GM23248 (cell line): ENCODE measurements around the gene BCKDK. TPM values are rescaled to one million over a fixed set of nuclear protein-coding genes. Genes with fewer than 3 reads are reported as not detected.
"Not testable (repeated sequence)": the region's sequence is repeated elsewhere in the genome, so short reads cannot be mapped to it uniquely, and the experiment has no call there.

Source experiments
- DNase-seq: peaks from one replicate; pipeline ENCODE4 v3.0.0-alpha.2; 2015
- H2AFZ ChIP-seq: fragments of 200-600 bp; sonication (generic); 2 replicates; pipeline ENCODE4 v1.6.1; 2016; ENCODE audit warnings: antibody characterized with exemption
- H3F3A ChIP-seq: fragments of 200-600 bp; sonication (generic); 2 replicates; pipeline ENCODE4 v1.6.1; 2016; ENCODE audit warnings: mild to moderate bottlenecking, antibody characterized with exemption, mixed run types; ENCODE audit not compliant: insufficient read depth
- H3K27ac ChIP-seq: fragments of 200-600 bp; sonication (generic); 2 replicates; pipeline ENCODE4 v1.5.1; 2016; ENCODE audit warnings: mild to moderate bottlenecking
- H3K27me3 ChIP-seq: fragments of 200-600 bp; sonication (generic); replicated peaks from 2 replicates; pipeline ENCODE4 v1.6.1; 2016; ENCODE audit warnings: mild to moderate bottlenecking; ENCODE audit not compliant: insufficient read depth
- H3K36me3 ChIP-seq: fragments of 200-600 bp; sonication (generic); 2 replicates; pipeline ENCODE4 v1.6.1; 2016; ENCODE audit warnings: low read depth, mild to moderate bottlenecking
- H3K4me1 ChIP-seq: fragments of 200-600 bp; sonication (generic); 2 replicates; pipeline ENCODE4 v1.6.1; 2016; ENCODE audit warnings: mild to moderate bottlenecking; ENCODE audit not compliant: insufficient read depth
- H3K4me2 ChIP-seq: fragments of 200-600 bp; sonication (generic); one replicate; pipeline ENCODE4 v1.6.1; 2016; ENCODE audit warnings: mild to moderate bottlenecking; ENCODE audit not compliant: unreplicated experiment
- H3K4me3 ChIP-seq: fragments of 200-600 bp; sonication (generic); 2 replicates; pipeline ENCODE4 v1.5.1; 2016; ENCODE audit warnings: mild to moderate bottlenecking
- H3K79me2 ChIP-seq: fragments of 200-600 bp; sonication (generic); 2 replicates; pipeline ENCODE4 v1.6.1; 2016; ENCODE audit warnings: mild to moderate bottlenecking; ENCODE audit not compliant: insufficient read depth
- H3K9ac ChIP-seq: fragments of 200-600 bp; sonication (generic); 2 replicates; pipeline ENCODE4 v1.6.1; 2016; ENCODE audit warnings: mild to moderate bottlenecking
- H3K9me2 ChIP-seq: fragments of 200-600 bp; sonication (generic); 2 replicates; pipeline ENCODE4 v1.6.1; 2016; ENCODE audit warnings: mixed run types, mild to moderate bottlenecking, moderate library complexity; ENCODE audit not compliant: insufficient read depth
- H3K9me3 ChIP-seq: fragments of 200-600 bp; sonication (generic); one replicate; pipeline ENCODE4 v1.6.1; 2017; ENCODE audit warnings: low read depth
- H4K20me1 ChIP-seq: fragments of 200-600 bp; sonication (generic); 2 replicates; pipeline ENCODE4 v1.6.0; 2016; ENCODE audit not compliant: insufficient read depth
- EZH2 ChIP-seq: fragments of 200-600 bp; sonication (generic); IDR thresholded peaks from 2 replicates; pipeline ENCODE4 v1.6.1; 2018; ENCODE audit warnings: antibody characterized with exemption, mild to moderate bottlenecking; ENCODE audit not compliant: insufficient read depth, poor library complexity, severe bottlenecking
- EZH2phosphoT487 ChIP-seq: fragments of 200-600 bp; sonication (generic); IDR thresholded peaks from 2 replicates; pipeline ENCODE4 v1.6.1; 2018; ENCODE audit warnings: antibody characterized with exemption, moderate library complexity, mild to moderate bottlenecking, low read depth; ENCODE audit not compliant: insufficient read depth
- WGBS, 2 experiments: methylation state at CpG; one replicate each; pipeline ENCODE4 v1.1.6; 2015 to 2017; ENCODE audit warnings: low lambda C conversion rate in 2 of 2, low coverage in 1 of 2; ENCODE audit errors: missing lambda C conversion rate in 2 of 2; 5-methylcytosine and 5-hydroxymethylcytosine counted together
- in situ Hi-C: fragments of 300-500 bp; cut with MboI; formaldehyde crosslinking; loops from 2 replicates; pipeline ENCODE4 v1.15.0; 2020
- polyA plus RNA-seq: library from polyadenylated mRNA; unstranded; fragments of >200 nt; fragmentation: Nextera tagmentation; extraction: Ambion mirVana; gene quantifications from 2 replicates; pipeline ENCODE4 v1.2.1, GENCODE V29; 2016
- total RNA-seq: library from RNA; depleted of rRNA; stranded (reverse); fragments of >200 nt; shearing (Covaris generic); gene quantifications from 2 replicates; pipeline ENCODE4 v1.2.3, GENCODE V29; 2014

The BCKDK gene
- total and polyA plus RNA-seq, 2 experiments from 2014 or later = 71.4 to 108 TPM

GRCh38 chr16:31135535-31136286, 27.5 kb downstream of the BCKDK start, which contains the start of gene PRSS8:
PRSS8 (minus strand) TSS chr16:31135727; CDS start chr16:31135498, 229 bp downstream.
- 27 to 37% methylated on average over 22 of the region's 22 CpGs for WGBS, 2 experiments
- Histone ChIP-seq H3K27me3 (no peaks in the 10 kb centered on the region), H3K4me2 (no peak within 1 kb of the TSS), H3K79me2 (no peaks in the 10 kb centered on the region), H3F3A (no peaks in the 10 kb centered on the region), H3K36me3 (no peaks in the 10 kb centered on the region), H3K27ac (no peak within 1 kb of the TSS), H3K4me3 (no peak within 1 kb of the TSS), H4K20me1 (no peaks in the 10 kb centered on the region), H3K9me2 (no peaks in the 10 kb centered on the region), H2AFZ (no peak within 1 kb of the TSS), H3K4me1 (peaks cover 8% of the 10 kb centered on the region; the same call in 1 of the 2 replicates), H3K9ac (no peak within 1 kb of the TSS), H3K9me3 (no peaks in the 10 kb centered on the region)
- DNase-seq = no peak
- in situ Hi-C loops = no loop called here
- TF ChIP-seq EZH2phosphoT487 (no peak), EZH2 (no peak)

- no peak overlapping the region for H3K9ac ChIP-seq
- no peak overlapping the region for H3K27ac ChIP-seq
- no peak overlapping the region for H2AFZ ChIP-seq
- no peaks in the 10 kb centered on the region for H3K9me2 ChIP-seq
- H3K4me2 ChIP-seq = no peak overlapping the region
- no peaks in the 10 kb centered on the region for H3K9me3 ChIP-seq
- no peaks in the 10 kb centered on the region for H3K27me3 ChIP-seq
- no peaks in the 10 kb centered on the region for H3K36me3 ChIP-seq
- H4K20me1 ChIP-seq = no peaks in the 10 kb centered on the region
- in situ Hi-C loops = no loop called here
- TF ChIP-seq EZH2phosphoT487 (no peak), EZH2 (no peak)
- no peaks in the 10 kb centered on the region for H3K79me2 ChIP-seq
- WGBS, 2 experiments = 91 to 95% methylated on average over 6 of the region's 6 CpGs
- no peak overlapping the region for H3K4me3 ChIP-seq
- 0 out of 2 replicates have a peak, but pooled peaks cover 2% of the 10 kb centered on the region for H3F3A ChIP-seq
- H3K4me1 ChIP-seq = peaks cover 8% of the 10 kb centered on the region
- no peak for DNase-seq
Measured at GRCh38 chr16:31136287-31136662, 28.1 kb downstream of the BCKDK start.

GRCh38 chr16:31136822-31137499, 28.8 kb downstream of the BCKDK start:
- in situ Hi-C loops, H3K27ac ChIP-seq, H3K9me2 ChIP-seq, H4K20me1 ChIP-seq, H3K4me3 ChIP-seq, H3K9me3 ChIP-seq, H3K4me2 ChIP-seq, H3K36me3 ChIP-seq, H3F3A ChIP-seq, H3K9ac ChIP-seq, DNase-seq, H3K79me2 ChIP-seq, H2AFZ ChIP-seq, H3K27me3 ChIP-seq: not testable (repeated sequence)
- H3K4me1 ChIP-seq = peaks cover 15% of the 10 kb centered on the region
- WGBS, 2 experiments = 87 to 88% methylated on average over 20 of the region's 20 CpGs

DNA sequence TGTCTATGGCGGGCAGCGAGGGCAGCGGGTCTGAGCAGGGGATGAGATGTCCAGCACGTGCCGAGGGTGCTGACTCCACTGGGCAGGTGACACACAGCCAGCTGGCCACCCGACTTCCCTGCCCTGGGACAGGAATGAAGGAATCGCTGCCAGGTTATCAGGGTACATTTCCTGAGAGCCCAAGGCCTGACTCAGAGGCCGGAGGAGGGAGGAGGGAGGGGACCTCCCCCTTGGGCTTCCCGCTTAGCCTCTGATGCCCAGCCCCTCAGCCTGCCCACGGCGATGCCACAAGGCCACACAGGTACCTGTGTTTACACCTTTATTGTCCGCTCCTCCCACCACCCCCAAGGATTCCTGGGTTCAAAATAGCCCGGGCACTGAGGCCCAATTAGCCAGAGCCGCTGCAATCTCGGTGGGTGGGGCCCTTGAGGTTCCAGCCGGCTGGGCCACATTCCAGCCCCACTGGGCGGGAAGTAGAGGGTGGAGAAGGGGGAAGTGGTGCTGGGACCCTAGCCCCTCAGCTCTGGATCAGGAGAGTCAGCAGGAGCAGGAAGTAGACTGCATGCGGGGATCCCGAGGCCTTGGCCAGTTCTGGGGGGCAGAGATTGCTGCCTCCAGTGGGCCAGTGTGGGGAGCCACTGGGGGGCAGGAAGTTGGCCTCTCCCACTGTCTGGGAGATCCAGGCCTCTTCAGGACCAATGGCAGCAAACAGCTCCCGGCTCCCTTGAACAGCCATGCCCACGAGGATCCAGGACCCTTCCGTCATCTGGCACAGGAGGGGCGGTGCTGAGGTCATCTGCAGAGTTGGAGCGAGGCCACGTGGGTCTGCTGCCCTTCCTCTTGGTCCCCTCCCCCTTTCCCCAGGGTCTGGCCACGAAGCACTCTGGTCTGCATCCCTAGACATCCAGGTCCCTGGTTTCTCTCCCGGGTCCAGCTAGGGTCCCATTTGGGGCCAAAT, 30.7 kb downstream of the BCKDK start:
- in situ Hi-C loops = no loop called here
- 56 to 60% methylated on average over 20 to 23 of the region's 27 CpGs for WGBS, 2 experiments
- peak overlapping the region; percentile 56; the same call in 1 of the 2 replicates for H2AFZ ChIP-seq
- no peak overlapping the region for H3K9ac ChIP-seq
- DNase-seq = peak; percentile 60
- no peaks in the 10 kb centered on the region for H3K79me2 ChIP-seq
- H3K9me2 ChIP-seq = no peaks in the 10 kb centered on the region
- no peaks in the 10 kb centered on the region for H3K27me3 ChIP-seq
- 0 out of 2 replicates have a peak, but pooled peaks cover 9% of the 10 kb centered on the region for H3F3A ChIP-seq
- H3K4me1 ChIP-seq = peaks cover 15% of the 10 kb centered on the region
- H3K9me3 ChIP-seq = no peaks in the 10 kb centered on the region
- no peaks in the 10 kb centered on the region for H3K36me3 ChIP-seq
- H3K4me2 ChIP-seq = no peak overlapping the region
- TF ChIP-seq EZH2 (no peak), EZH2phosphoT487 (no peak)
- H4K20me1 ChIP-seq = no peaks in the 10 kb centered on the region
- no peak overlapping the region for H3K4me3 ChIP-seq
- no peak overlapping the region for H3K27ac ChIP-seq

- H3K79me2 ChIP-seq, H2AFZ ChIP-seq, H3F3A ChIP-seq, H3K9me3 ChIP-seq, DNase-seq, H4K20me1 ChIP-seq, H3K27me3 ChIP-seq, H3K9me2 ChIP-seq, in situ Hi-C loops, H3K4me3 ChIP-seq, H3K36me3 ChIP-seq, H3K9ac ChIP-seq: not testable (repeated sequence)
- peak overlapping the region; percentile 87 for H3K4me2 ChIP-seq
- H3K4me1 ChIP-seq = peaks cover 15% of the 10 kb centered on the region
- peak overlapping the region; percentile 83 for H3K27ac ChIP-seq
- WGBS, 2 experiments = 87 to 88% methylated on average over 9 of the region's 9 CpGs
Measured at GRCh38 chr16:31141071-31141469, 32.9 kb downstream of the BCKDK start.
